Spleen (tissue), 7 donors: ENCODE measurements around the gene TMEM179.

Source experiments
- CTCF ChIP-seq, 11 experiments: fragments of 200-600 bp in 7 of 11; fragments of 450-650 bp in 4 of 11; sonication (generic) in 4 of 11; IDR thresholded peaks in 8 of 11; conservative IDR thresholded peaks in 3 of 11; 1 replicate in 7 of 11; 2 replicates in 4 of 11; pipeline versions ENCODE4 v1.4.0 to v1.8.0; 2016 to 2021; ENCODE audit warnings: antibody characterized with exemption in 11 of 11, inconsistent platforms in 4 of 11, mild to moderate bottlenecking in 1 of 11
- POLR2AphosphoS5 ChIP-seq, 3 donors: sonication (generic); formaldehyde crosslinking; IDR thresholded peaks; one replicate each; pipeline ENCODE4 v1.5.1; 2017; ENCODE audit warnings: antibody characterized with exemption in 3 of 3
- donor health status: DM: no; HTN: no; CAD: no; lungs with moderate emphysema.
- donor health status: DM: no; HTN: no; CAD: no.
- donor health status: DM: no; HTN: no; CAD: no.

GRCh38 chr14:104634886-104635570, 30.5 kb upstream of the TMEM179 start:
- no peak for TF ChIP-seq CTCF (IDR thresholded peaks at IDR 0.05 in 8 of 11, conservative IDR thresholded peaks at IDR 0.05 in 3 of 11)
- TF ChIP-seq POLR2AphosphoS5 (IDR thresholded peaks at IDR 0.05) = no peak
